ENCODE results near the gene SMAD1.
"Not testable (repeated sequence)": the region's sequence is repeated elsewhere in the genome, so short reads cannot be mapped to it uniquely, and the experiment has no call there.

Gene SMAD1

DNA sequence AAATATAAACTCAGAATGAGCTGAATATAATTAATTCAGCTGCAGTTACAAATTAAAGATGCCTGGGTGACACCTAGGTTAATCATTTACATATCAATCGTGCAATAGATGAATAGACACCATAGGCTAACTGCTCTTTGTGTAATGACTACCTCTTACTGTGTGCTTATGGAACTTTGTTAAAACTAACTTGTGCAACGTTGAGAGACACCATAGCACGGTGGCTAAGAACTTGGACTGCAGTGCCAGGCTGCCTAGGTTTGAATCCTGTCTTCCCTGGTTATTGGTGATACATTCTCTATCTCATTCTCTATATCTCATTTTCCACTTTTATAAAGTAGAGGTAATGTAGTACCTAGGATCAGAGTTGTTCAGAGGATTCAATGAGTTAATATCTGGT is 46.9 kb downstream of the SMAD1 start:
- no peak for DNase-seq (ENCODE audit: low read depth, low spot score)

DNA sequence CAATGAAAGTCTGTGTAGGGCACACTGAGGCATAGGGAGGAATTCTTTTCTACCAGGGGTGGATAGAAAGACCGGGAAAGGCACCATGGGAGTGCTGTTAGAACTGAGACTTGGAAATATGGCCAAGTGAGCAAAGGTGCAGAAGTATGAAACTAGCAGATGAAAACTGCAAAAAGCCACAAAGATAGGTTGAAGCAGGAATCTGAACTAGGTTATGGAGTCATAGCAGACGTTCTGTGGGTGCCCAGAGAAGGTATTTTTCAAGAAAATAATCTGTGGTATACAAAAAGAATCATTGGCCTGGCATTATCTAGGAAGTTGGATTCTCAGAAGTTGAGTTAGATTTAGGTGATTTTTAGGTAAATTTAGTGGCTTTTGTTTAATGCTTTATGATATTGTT is 48.5 kb downstream of the SMAD1 start:
- no peak for DNase-seq (ENCODE audit: low read depth, low spot score)

DNA sequence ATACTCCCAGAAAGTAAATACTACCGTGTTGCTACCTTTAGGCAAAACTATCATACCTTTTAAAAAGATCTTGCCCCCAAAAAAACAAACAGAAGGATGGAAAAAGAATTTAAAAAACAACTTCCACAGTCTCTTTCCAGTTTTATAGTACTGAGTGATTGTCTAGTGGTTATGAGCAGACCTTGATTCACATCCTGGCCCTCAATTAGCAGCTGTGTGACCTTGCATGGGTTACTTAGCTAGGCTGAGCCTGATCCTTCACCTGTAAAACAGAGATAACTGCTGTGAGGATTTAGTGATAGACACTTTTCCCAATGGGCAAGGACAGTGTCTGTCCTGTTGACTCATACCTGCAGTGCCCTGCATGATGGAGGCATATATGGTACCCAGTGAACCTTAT is 49.0 kb downstream of the SMAD1 start:
- DNase-seq (ENCODE audit: low read depth, low spot score), result no peak

DNA sequence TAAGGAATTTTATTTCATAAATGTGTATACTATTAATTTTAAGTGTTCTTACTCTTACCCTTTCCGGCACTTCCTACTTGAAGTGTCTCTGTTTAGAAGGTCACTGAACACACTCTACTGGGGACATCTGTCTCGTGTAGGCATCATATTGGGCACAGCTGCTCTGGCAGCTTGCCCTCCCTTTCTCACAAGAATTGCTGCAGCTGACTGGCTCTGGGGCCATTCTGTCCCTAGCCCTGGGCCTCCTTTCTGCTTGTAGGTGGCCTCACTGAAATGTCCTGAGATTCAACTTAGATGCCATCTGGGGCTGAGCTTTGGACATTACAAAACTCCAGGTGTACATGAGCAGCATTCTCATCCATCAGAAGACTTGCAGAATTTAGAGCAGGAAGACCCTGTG is 49.6 kb downstream of the SMAD1 start:
- no peak for DNase-seq (ENCODE audit: low read depth, low spot score)

DNA sequence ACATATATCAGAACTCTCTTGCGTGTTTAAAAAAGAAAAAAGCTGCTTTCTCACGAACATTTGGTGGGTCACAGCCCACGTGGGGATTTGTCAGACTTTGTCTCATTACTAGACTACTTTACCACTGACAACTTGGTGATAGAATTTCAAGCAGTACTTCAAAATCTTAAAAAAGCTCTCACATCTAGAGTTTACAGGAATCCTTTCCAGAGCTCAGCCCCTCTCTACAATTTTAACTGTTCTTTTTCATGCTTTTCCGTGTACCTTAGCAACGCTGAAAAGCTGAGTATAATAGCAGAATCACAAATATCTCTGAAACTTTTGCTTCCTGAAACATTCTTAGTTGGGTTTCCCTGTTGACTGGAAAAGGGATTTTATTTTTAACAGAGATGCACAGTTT is 50.2 kb downstream of the SMAD1 start:
- DNase-seq (ENCODE audit: low read depth, low spot score), result no peak

DNA sequence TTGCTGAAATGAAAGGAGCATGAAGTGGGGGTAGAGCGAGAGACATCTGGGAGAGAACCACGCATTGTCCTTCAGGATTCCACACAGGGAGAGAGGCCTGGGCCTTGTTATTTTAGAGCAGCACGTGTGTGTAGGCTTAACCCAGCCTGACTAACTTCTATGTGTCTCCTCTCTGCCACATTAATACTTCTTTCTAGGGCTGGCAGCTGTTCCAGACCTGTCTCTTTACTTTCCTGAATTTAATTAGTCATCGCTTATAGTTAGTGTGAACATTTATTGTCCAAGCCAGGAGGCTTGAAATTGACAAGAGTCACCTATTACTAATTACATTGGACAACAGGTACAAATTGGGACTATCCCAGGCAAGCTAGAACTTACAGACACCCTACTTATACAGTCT is 51.3 kb downstream of the SMAD1 start:
- no peak for DNase-seq (ENCODE audit: low read depth, low spot score)

- not testable (repeated sequence) for DNase-seq (ENCODE audit: low read depth, low spot score)
These were observed 51.8 kb downstream of the SMAD1 start for GRCh38 chr4:145533415-145533814.

- no peak for DNase-seq (ENCODE audit: low read depth, low spot score)
These were observed 52.3 kb downstream of the SMAD1 start for GRCh38 chr4:145533961-145534360.

- no peak for DNase-seq (ENCODE audit: low read depth, low spot score)
These were observed 53.5 kb downstream of the SMAD1 start for GRCh38 chr4:145535202-145535601.

GRCh38 chr4:145536044-145536443 is 54.4 kb downstream of the SMAD1 start:
- DNase-seq (ENCODE audit: low read depth, low spot score), result no peak

DNA sequence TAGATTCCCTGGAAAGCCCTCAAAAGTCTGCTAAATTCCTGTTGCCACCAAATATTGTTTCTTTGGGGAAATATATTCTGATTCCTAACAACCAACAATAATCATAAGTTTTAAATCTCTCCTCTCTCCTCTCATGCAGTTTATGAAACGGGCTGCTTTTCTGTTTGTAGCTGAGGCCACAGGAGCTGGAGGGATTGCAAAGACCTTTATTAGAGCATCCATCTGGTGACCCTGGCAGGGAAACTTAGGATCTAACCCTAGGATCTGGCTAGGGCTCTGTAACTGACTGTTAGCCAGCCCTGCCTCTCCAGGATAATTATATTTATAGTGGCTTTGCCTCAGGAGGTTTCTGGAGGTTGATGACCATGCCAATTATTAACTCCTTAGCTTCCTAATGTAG is 56.9 kb downstream of the SMAD1 start:
- DNase-seq (ENCODE audit: low read depth, low spot score), result no peak

DNA sequence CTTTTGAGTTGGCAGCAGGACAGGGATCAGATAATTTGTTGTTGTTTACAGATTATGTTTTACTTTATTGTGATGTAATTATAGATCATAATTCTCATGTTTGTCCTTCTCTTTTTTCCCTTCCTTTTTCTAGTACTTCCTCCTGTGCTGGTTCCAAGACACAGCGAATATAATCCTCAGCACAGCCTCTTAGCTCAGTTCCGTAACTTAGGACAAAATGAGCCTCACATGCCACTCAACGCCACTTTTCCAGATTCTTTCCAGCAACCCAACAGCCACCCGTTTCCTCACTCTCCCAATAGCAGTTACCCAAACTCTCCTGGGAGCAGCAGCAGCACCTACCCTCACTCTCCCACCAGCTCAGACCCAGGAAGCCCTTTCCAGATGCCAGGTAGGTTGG is 58.0 kb downstream of the SMAD1 start:
- no peak for DNase-seq (ENCODE audit: low read depth, low spot score)

- no peak for DNase-seq (ENCODE audit: low read depth, low spot score)
These were observed 58.6 kb downstream of the SMAD1 start for GRCh38 chr4:145540235-145540634.

GRCh38 chr4:145541346-145541745 is 59.7 kb downstream of the SMAD1 start:
- no peak for DNase-seq (ENCODE audit: low read depth, low spot score)

DNA sequence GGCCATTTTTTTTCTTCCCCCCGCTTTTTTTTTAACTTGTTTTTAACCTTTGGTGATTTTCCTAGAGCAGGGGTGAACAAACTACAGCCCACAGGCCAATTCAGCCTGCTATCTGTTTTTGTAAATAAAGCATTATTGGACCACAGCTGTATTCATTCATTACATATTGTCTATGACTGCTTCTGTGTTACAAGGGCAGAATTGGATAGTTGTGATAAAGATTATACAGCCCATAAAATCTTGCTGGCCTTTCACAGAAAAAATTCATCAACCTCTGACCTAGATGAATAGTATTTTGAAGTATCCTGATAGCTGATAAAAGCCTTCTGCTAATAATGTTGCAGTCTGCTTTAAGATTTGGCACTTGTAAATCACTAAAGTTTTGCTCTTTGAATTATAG is 63.4 kb downstream of the SMAD1 start:
- DNase-seq (ENCODE audit: low read depth, low spot score), result no peak

GRCh38 chr4:145545538-145546174 is 64.0 kb downstream of the SMAD1 start:
- no peak for DNase-seq (ENCODE audit: low read depth, low spot score)

DNA sequence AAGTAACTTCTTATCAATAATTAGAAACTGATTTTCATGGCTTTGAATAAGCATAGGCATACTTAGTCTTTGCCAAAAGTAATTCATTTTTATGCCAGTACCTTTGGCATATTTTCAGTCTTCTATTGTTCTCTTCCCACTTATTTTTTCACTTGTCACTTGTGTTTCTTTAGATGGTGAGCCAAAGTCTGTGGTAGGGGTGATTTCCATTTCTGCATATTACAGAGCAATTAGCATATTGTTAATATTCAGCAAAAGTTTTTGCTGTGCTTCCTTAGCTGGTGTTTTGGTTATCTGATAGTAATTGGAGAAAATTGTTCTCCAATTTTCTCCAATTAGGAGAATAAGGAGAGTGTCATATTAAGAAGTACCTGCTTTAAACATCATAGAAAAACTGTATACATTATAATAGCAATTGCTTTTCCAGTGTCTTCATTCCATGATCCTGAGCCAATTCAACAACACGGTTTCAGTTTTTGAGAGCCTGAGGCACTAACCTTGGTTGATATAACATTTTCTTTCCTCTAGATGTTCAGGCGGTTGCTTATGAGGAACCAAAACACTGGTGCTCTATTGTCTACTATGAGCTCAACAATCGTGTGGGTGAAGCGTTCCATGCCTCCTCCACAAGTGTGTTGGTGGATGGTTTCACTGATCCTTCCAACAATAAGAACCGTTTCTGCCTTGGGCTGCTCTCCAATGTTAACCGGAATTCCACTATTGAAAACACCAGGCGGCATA is 64.7 kb downstream of the SMAD1 start:
- no peak for DNase-seq (ENCODE audit: low read depth, low spot score)

- no peak for DNase-seq (ENCODE audit: low read depth, low spot score)
These were observed 70.0 kb downstream of the SMAD1 start for GRCh38 chr4:145551660-145552059.

GRCh38 chr4:145552181-145552822 is 70.6 kb downstream of the SMAD1 start:
- no peak for DNase-seq (ENCODE audit: low read depth, low spot score)

GRCh38 chr4:145553375-145553774 is 71.7 kb downstream of the SMAD1 start:
- DNase-seq (ENCODE audit: low read depth, low spot score), result no peak

- no peak for DNase-seq (ENCODE audit: low read depth, low spot score)
These were observed 73.0 kb downstream of the SMAD1 start for GRCh38 chr4:145554691-145555090.

DNA sequence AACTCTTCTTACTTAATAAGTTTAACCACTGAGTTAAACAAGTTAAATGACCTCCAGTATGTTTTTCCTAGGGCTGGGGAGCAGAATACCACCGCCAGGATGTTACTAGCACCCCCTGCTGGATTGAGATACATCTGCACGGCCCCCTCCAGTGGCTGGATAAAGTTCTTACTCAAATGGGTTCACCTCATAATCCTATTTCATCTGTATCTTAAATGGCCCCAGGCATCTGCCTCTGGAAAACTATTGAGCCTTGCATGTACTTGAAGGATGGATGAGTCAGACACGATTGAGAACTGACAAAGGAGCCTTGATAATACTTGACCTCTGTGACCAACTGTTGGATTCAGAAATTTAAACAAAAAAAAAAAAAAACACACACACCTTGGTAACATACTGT is 76.1 kb downstream of the SMAD1 start:
- no peak for DNase-seq (ENCODE audit: low read depth, low spot score)

All from iPS DF 19.7 (cell line).